Activated CD8-positive, alpha-beta T cell treated with anti-CD3 and anti-CD28 coated beads for 36 hours (primary cell): ENCODE data around the gene NRTN. TPM values are rescaled to one million over a fixed set of nuclear protein-coding genes. Genes with fewer than 3 reads are reported as not detected.
"Not testable (repeated sequence)": the region's sequence is repeated elsewhere in the genome, so short reads cannot be mapped to it uniquely, and the experiment has no call there.

ENCODE experiments used
- ATAC-seq: fragments of 200-7000 bp; cut with Tn5 transposase; one replicate; pipeline ENCODE4 v1.10.0; 2021; ENCODE audit warnings: mild to moderate bottlenecking, moderate library complexity
- CTCF ChIA-PET: fragments of 350-600 bp; sonication (Branson Sonifier 250); formaldehyde crosslinking; loops from one replicate; lab custom pipeline; 2021; ENCODE audit warnings: antibody characterized with exemption; lab: Charles Lee
- POLR2A ChIA-PET: fragments of 350-600 bp; sonication (Branson Sonifier 250); formaldehyde crosslinking; loops from one replicate; lab custom pipeline; 2021; ENCODE audit warnings: antibody characterized with exemption; lab: Charles Lee
- DNase-seq: peaks from one replicate; pipeline ENCODE4 v3.0.0-alpha.2; 2020
- H3K27ac Mint-ChIP-seq: one replicate; pipeline ENCODE4 v1.8.0; 2021; ENCODE audit warnings: mild to moderate bottlenecking, mixed read lengths
- H3K27me3 Mint-ChIP-seq: one replicate; pipeline ENCODE4 v1.8.0; 2021; ENCODE audit warnings: mixed read lengths
- H3K36me3 Mint-ChIP-seq: one replicate; pipeline ENCODE4 v1.8.0; 2021; ENCODE audit warnings: low read depth, mixed read lengths
- H3K4me1 Mint-ChIP-seq: one replicate; pipeline ENCODE4 v1.8.0; 2021; ENCODE audit warnings: low read depth, mixed read lengths
- H3K4me3 Mint-ChIP-seq: one replicate; pipeline ENCODE4 v1.8.0; 2021; ENCODE audit warnings: mild to moderate bottlenecking, moderate library complexity, mixed read lengths
- H3K9me3 Mint-ChIP-seq: one replicate; pipeline ENCODE4 v1.8.0; 2021; ENCODE audit warnings: mixed read lengths
- intact Hi-C: fragments of 100-400 bp; cut with micrococcal nuclease; formaldehyde crosslinking; loops from one replicate; pipeline ENCODE4 v1.10.0; 2022
- total RNA-seq, 2 experiments: library from RNA; stranded (reverse); gene quantifications; one replicate each; pipeline ENCODE4 v1.2.3, GENCODE V29; 2021
- TF ChIP-seq, protein P1 (sequence below): fragments of 200-600 bp; IDR thresholded peaks from one replicate; pipeline ENCODE4 v1.8.0; 2022; ENCODE audit warnings: antibody characterized with exemption, mild to moderate bottlenecking

The NRTN gene
- total RNA-seq, 2 experiments from 2014 or later = 0.72 TPM; not detected in 1

DNA sequence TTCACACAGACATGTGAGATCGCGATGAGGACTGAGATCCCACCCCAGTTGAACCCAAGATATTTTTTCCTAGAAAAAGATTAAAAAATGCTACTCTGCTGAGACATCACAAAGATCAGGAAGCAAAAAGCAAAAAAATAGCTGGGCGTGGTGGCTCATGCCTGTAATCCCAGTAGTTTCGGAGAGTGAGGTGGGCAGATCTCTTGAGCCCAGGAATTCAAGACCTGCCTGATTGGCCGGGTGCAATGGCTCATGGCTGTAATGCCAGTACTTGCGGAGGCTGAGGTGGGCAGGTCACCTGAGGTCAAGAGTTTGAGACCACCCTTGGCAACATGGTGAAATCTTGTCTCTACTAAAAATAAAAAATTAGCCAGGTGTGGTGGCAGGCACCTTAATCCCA lies 45.3 kb downstream of the NRTN start:
- ChIA-PET CTCF (no interaction called here), POLR2A (no interaction called here)
- no peak for DNase-seq
- intact Hi-C loops = no loop called here
- no peak for ATAC-seq
- no peak overlapping the region for H3K27ac Mint-ChIP-seq
- no peaks in the 10 kb centered on the region for H3K9me3 Mint-ChIP-seq
- H3K4me1 Mint-ChIP-seq = no peaks in the 10 kb centered on the region
- H3K36me3 Mint-ChIP-seq = no peaks in the 10 kb centered on the region
- H3K27me3 Mint-ChIP-seq = no peaks in the 10 kb centered on the region
- TF ChIP-seq, protein P1, sequence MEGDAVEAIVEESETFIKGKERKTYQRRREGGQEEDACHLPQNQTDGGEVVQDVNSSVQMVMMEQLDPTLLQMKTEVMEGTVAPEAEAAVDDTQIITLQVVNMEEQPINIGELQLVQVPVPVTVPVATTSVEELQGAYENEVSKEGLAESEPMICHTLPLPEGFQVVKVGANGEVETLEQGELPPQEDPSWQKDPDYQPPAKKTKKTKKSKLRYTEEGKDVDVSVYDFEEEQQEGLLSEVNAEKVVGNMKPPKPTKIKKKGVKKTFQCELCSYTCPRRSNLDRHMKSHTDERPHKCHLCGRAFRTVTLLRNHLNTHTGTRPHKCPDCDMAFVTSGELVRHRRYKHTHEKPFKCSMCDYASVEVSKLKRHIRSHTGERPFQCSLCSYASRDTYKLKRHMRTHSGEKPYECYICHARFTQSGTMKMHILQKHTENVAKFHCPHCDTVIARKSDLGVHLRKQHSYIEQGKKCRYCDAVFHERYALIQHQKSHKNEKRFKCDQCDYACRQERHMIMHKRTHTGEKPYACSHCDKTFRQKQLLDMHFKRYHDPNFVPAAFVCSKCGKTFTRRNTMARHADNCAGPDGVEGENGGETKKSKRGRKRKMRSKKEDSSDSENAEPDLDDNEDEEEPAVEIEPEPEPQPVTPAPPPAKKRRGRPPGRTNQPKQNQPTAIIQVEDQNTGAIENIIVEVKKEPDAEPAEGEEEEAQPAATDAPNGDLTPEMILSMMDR = no peak
- no peak overlapping the region for H3K4me3 Mint-ChIP-seq

DNA sequence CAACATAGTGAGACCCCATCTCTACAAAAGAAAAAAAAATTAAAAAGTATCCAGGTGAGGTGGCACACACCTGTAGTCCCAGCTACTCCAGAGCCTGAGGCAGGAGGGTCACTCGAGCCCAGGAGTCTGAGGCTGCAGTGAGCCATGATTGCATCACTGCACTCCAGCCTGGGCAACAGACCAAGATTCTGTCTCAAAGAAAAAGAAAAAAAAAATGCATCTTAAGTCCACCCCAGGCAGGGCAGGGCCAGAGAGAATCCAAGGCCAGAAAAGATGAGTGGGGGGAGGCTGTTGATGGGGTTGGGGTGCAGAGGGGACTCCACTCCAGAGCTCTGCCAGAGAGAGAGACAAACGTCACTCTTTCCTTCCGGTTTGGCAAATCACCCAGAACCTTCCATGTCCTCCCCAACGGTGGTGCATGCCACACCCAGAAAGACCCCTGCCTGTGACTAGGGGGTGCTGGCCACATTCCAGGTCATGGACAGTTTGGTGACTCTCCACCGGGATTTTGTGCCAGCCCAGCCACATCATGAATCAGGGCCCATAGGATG lies 46.0 kb downstream of the NRTN start:
- Mint-ChIP-seq H3K27ac (no peak overlapping the region), H3K4me1 (no peaks in the 10 kb centered on the region), H3K4me3 (no peak overlapping the region), H3K27me3 (no peaks in the 10 kb centered on the region), H3K9me3 (no peaks in the 10 kb centered on the region), H3K36me3 (no peaks in the 10 kb centered on the region)
- intact Hi-C loops = no loop called here
- ATAC-seq = no peak
- ChIA-PET POLR2A (no interaction called here), CTCF (no interaction called here)
- no peak for DNase-seq
- TF ChIP-seq, protein P1 = no peak

DNA sequence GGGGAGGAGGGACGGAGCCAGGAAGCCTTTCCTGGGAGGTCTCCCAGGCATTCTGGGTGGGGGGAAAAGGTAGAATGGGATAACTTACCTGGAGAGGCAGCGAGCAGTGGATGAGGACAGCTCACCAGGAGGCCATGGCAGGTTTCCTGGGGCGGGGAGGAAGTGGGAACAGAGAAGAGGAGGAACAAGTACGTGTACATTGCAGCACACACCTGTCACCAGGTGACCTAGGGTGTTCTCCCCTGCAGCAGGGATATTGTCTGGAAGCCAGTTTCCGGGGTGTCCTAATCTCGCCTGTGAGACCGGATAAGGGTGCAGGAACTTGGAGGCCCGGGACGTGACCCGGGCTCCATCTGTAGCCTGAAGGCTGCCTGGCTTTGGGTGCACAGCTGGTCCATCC lies 46.4 kb downstream of the NRTN start, which contains the start of gene FUT3:
Gene FUT3 (minus strand): TSS at position 148 of the 400 bp plus-strand sequence.
- no peaks in the 10 kb centered on the region for H3K27me3 Mint-ChIP-seq
- intact Hi-C loops = no loop called here
- ATAC-seq (no peak), DNase-seq (no peak)
- no peak within 1 kb of the TSS for H3K27ac Mint-ChIP-seq
- H3K36me3 Mint-ChIP-seq = no peaks in the 10 kb centered on the region
- H3K4me3 Mint-ChIP-seq = no peak within 1 kb of the TSS
- no peaks in the 10 kb centered on the region for H3K4me1 Mint-ChIP-seq
- no peaks in the 10 kb centered on the region for H3K9me3 Mint-ChIP-seq
- ChIA-PET CTCF (no interaction called here), POLR2A (no interaction called here)
- TF ChIP-seq, protein P1 = no peak

DNA sequence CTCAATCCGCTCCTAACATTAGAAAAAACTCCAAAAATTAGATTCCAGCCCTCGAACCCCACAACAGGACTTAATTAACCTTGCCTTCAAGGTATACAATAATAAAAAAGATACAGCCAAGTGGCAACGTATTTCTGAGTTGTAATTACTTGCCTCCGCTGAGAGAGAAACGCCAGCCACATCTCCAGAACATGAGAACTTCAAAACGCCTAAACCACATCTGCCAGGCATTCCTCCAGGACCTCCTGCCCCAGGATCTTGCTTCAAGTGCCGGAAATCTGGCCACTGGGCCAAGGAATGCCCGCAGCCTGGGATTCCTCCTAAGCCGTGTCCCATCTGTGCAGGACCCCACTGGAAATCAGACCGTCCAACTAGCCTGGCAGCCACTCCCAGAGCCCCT lies 49.3 kb downstream of the NRTN start:
- H3K27ac Mint-ChIP-seq, H3K4me1 Mint-ChIP-seq, CTCF ChIA-PET, intact Hi-C loops, H3K4me3 Mint-ChIP-seq, H3K36me3 Mint-ChIP-seq, H3K9me3 Mint-ChIP-seq, ATAC-seq, H3K27me3 Mint-ChIP-seq, DNase-seq: not testable (repeated sequence)
- POLR2A ChIA-PET = interaction anchor here (0.6 kb wide), 2 partner anchors 470 to 1099 kb away, joined by 3 to 5 read pairs; no protein-coding TSS in a partner anchor

DNA sequence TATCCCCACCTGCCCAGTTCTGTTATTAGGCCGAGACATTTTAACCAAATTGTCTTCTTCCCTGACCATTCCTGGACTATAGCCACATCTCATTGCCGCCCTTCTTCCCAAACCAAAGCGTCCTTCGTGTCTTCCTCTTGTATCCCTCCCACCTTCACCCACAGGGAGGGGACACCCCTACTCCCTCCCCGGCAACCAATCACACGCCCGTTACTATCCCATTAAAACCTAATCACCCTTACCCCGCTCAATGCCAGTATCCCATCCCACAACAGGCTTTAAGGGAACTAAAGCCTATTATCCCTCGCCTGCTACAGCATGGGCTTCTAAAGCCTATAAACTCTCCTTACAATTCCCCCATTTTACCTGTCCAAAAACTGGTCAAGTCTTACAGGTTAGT lies 50.3 kb downstream of the NRTN start:
- intact Hi-C loops, H3K4me1 Mint-ChIP-seq, H3K27ac Mint-ChIP-seq, H3K27me3 Mint-ChIP-seq, POLR2A ChIA-PET, H3K4me3 Mint-ChIP-seq, DNase-seq, H3K9me3 Mint-ChIP-seq, ATAC-seq, H3K36me3 Mint-ChIP-seq: not testable (repeated sequence)
- CTCF ChIA-PET = interaction anchor here (1.4 kb wide), 1 partner anchor 51 kb away, joined by 5 read pairs; no protein-coding TSS in a partner anchor

DNA sequence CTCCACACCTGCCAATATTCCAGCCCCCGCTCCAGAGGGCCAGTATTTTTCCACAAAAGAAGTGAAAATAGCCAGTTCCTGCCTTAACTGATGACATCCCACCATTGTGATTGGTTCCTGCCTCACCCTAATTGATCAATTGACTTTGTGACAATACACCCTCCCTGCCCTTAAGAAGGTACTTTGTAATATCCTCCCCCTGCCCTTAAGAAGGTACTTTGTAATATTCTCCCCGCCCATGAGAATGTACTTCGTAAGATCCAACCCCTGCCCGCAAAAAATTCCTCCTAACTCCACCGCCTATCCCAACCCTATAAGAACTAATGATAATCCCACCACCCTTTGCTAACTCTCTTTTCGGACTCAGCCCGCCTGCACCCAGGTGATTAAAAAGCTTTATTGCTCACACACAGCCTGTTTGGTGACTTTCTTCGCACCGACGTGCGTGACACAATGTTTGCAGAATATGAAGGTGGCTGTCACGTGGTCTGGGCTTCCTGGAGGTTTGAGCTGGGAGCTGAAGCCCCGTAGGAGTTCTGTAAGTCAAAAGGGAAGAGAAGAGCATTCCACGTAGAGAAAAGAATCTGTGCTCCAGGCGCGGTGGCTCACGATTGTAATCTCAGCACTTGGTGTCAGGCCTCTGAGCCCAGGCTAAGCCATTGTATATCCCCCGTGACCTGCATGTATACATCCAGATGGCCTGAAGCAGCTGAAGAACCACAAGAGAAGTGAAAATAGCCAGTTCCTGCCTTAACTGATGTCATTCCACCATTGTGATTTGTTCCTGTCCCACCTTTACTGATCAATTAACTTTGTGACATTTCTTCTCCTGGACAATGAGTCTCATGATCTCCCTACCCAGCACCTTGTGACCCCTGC lies 52.6 kb downstream of the NRTN start:
- Mint-ChIP-seq H3K9me3 (no peaks in the 10 kb centered on the region), H3K4me1 (no peaks in the 10 kb centered on the region), H3K4me3 (no peak overlapping the region), H3K27me3 (no peaks in the 10 kb centered on the region), H3K36me3 (no peaks in the 10 kb centered on the region), H3K27ac (no peak overlapping the region)
- POLR2A ChIA-PET = no interaction called here
- no peak for ATAC-seq
- TF ChIP-seq, protein P1 = no peak
- CTCF ChIA-PET = interaction anchor here (0.8 kb wide), 1 partner anchor 53 kb away, joined by 3 read pairs; no protein-coding TSS in a partner anchor
- intact Hi-C loops = no loop called here
- DNase-seq = no peak
